ENCODE data around the gene AGL.
"Not testable (repeated sequence)": the region's sequence is repeated elsewhere in the genome, so short reads cannot be mapped to it uniquely, and the experiment has no call there.

The AGL gene

DNA sequence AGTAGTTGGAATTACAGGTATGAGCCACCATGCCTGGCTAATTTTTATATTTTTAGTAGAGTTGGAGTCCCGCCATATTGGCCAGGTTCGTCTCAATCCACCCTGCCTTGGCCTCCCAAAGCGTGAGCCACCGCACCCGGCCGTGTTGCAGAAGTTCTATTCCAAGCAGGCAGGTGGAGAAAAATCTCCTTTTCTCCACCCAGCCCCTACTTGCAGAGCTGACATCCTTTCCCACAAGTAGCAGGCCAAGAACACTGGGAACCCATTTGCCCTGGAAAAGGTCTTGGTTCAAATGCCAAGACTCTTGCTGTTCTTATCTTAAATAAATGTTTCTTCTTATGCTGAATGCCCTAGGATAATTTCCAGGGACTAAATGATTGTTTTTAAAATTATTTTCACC is 17.5 kb downstream of the AGL start:
- no peaks in the 10 kb centered on the region for H3K9me3 Mint-ChIP-seq
- H3K27me3 Mint-ChIP-seq (ENCODE audit: low read depth), result no peaks in the 10 kb centered on the region
- no peak overlapping the region for H3K27ac Mint-ChIP-seq
- H3K4me1 Mint-ChIP-seq (ENCODE audit: low read depth), result no peaks in the 10 kb centered on the region
- H3K4me3 Mint-ChIP-seq, result no peak overlapping the region
- peaks cover 5% of the 10 kb centered on the region for H3K36me3 Mint-ChIP-seq (ENCODE audit: low read depth)

DNA sequence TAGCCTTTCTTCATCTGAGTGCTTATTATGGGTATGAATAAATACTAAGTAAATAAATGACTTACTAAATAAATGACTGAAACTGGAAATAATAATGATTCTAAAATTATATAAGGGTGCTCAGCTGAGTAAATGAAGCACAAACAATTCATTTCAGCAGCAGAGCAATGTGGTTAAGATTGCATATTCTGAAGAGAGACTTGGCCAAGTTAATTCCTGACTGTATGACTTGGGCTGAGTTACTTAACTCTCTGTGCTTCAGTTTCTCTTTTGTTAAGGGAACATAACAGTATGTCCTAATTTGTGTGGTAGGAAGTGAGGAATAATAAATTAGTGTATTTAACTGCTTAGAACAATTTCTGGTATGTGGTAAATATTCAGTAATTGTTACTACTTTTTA is 19.1 kb downstream of the AGL start:
- peaks cover 3% of the 10 kb centered on the region for H3K36me3 Mint-ChIP-seq (ENCODE audit: low read depth)
- H3K9me3 Mint-ChIP-seq, result no peaks in the 10 kb centered on the region
- H3K27ac Mint-ChIP-seq, result no peak overlapping the region
- H3K4me1 Mint-ChIP-seq (ENCODE audit: low read depth), result no peaks in the 10 kb centered on the region
- H3K4me3 Mint-ChIP-seq, result no peak overlapping the region
- H3K27me3 Mint-ChIP-seq (ENCODE audit: low read depth), result no peaks in the 10 kb centered on the region

DNA sequence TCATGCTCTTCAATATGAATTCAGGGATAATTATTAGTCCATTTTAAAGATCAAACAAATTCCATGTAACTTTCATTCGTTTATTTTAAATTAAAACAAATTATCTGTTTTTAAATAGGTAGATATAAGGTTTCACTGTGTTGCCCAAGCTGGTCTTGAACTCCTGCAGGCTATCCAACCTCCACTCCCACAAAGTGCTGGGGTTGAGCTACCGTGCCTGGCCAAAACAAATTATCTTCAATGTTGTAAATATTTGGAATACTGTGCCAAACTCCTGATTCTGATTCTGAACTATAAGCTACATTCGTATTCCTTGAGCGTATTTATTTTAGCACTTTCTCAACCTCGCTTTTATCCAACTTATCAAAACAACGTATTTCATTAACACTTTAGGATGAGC is 19.6 kb downstream of the AGL start:
- H3K4me3 Mint-ChIP-seq, result no peak overlapping the region
- H3K27ac Mint-ChIP-seq, result no peak overlapping the region
- H3K4me1 Mint-ChIP-seq (ENCODE audit: low read depth), result no peaks in the 10 kb centered on the region
- H3K36me3 Mint-ChIP-seq (ENCODE audit: low read depth), result peaks cover 1% of the 10 kb centered on the region
- H3K27me3 Mint-ChIP-seq (ENCODE audit: low read depth), result no peaks in the 10 kb centered on the region
- H3K9me3 Mint-ChIP-seq, result no peaks in the 10 kb centered on the region

DNA sequence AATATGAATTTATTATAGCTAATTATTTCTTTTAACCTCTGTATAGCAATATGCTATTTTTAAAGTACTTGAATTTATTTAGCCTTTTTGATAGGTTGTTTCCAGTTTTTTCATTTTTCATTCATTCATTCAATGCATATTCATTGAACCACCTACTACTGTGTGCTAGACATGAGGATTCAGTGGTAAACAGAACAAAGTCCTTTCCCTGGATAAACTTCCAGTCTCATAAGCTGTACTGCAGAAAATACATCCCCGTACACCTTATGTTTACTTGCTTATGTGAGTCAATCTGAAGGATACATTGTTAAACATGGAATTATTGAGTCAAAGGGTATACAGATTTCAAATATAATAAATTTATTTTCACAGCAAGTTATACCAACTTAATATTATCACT is 21.9 kb downstream of the AGL start:
- Mint-ChIP-seq H3K27me3 (ENCODE audit: low read depth) (no peaks in the 10 kb centered on the region), H3K9me3 (no peaks in the 10 kb centered on the region), H3K36me3 (ENCODE audit: low read depth) (peaks cover 9% of the 10 kb centered on the region), H3K4me3 (no peak overlapping the region), H3K4me1 (ENCODE audit: low read depth) (no peaks in the 10 kb centered on the region), H3K27ac (no peak overlapping the region)

DNA sequence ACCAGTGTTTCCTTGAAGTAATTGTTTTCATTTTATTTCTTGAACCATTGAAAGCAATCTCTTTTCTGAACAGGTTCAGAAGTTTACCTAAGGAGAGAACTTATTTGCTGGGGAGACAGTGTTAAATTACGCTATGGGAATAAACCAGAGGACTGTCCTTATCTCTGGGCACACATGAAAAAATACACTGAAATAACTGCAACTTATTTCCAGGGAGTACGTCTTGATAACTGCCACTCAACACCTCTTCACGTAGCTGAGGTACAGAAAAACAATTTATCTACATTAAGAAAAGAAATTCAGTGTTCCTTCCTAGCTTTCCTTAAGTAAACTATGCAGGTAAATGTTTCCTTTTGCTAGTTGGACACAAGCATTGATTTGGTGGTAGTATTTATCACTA is 27.4 kb downstream of the AGL start:
- Mint-ChIP-seq H3K4me1 (ENCODE audit: low read depth) (no peaks in the 10 kb centered on the region), H3K9me3 (no peaks in the 10 kb centered on the region), H3K27me3 (ENCODE audit: low read depth) (no peaks in the 10 kb centered on the region), H3K27ac (no peak overlapping the region), H3K36me3 (ENCODE audit: low read depth) (peaks cover 13% of the 10 kb centered on the region), H3K4me3 (no peak overlapping the region)

DNA sequence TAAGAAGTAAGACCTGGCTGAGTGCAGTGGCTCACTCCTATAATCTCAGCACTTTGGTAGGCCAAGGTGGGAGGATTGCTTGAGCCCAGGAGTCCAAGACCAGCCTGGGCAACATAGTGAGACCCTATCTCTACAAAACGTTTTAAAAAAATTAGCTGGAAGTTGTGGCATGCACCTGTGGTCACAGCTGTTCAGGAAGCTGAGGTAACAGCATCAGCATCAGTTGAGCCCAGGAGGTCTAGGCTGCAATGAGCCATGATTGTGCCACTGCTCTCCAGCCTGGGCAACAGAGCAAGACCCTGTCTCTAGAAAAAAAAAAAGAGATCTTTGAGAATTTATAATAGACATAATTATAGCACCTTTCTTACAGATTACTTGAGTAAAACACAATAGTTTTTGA is 36.0 kb downstream of the AGL start:
- Mint-ChIP-seq H3K4me1 (ENCODE audit: low read depth) (peaks cover 3% of the 10 kb centered on the region), H3K4me3 (no peak overlapping the region), H3K27me3 (ENCODE audit: low read depth) (no peaks in the 10 kb centered on the region), H3K36me3 (ENCODE audit: low read depth) (peaks cover 11% of the 10 kb centered on the region), H3K9me3 (no peaks in the 10 kb centered on the region), H3K27ac (no peak overlapping the region)

DNA sequence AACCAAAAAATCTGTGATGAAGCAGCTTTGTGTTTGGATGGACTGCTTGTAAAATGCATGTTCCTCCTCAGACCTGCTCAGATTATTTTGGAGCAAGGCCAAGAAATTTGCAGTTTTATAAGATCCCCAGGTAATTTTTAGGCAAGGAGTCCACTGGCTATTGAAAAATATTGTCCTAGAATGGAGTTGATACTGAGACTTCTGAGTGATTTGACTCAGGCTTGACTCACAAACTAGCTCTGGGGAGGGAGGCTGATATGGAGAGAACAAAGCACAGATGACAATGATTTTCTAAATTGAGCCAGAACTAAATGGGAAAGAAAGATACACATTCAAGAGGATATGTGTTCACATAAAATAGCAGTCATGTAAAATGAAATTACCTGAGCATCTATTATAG is 36.7 kb downstream of the AGL start:
- no peaks in the 10 kb centered on the region for H3K9me3 Mint-ChIP-seq
- peaks cover 11% of the 10 kb centered on the region for H3K36me3 Mint-ChIP-seq (ENCODE audit: low read depth)
- no peak overlapping the region for H3K27ac Mint-ChIP-seq

DNA sequence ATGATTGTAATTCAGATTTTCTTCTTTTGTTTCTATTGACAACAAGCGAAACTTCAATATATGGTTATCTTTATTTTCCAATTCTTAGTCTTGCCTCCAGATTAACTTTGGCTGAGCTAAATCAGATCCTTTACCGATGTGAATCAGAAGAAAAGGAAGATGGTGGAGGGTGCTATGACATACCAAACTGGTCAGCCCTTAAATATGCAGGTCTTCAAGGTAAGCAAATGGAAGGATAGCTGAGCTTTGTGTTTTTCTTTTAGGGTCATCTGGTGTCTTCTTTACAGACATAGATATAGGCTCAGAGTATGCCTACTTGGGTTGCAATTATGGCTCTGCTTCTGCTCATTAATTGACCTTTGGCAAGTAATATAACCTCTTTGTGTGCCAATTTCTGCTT is 37.7 kb downstream of the AGL start:
- peaks cover 3% of the 10 kb centered on the region for H3K4me1 Mint-ChIP-seq (ENCODE audit: low read depth)
- H3K27ac Mint-ChIP-seq, result no peak overlapping the region
- H3K9me3 Mint-ChIP-seq, result no peaks in the 10 kb centered on the region
- no peaks in the 10 kb centered on the region for H3K27me3 Mint-ChIP-seq (ENCODE audit: low read depth)
- H3K4me3 Mint-ChIP-seq, result no peak overlapping the region
- H3K36me3 Mint-ChIP-seq (ENCODE audit: low read depth), result peaks cover 13% of the 10 kb centered on the region

More for the DNA sequence above, 36.7 kb downstream of the AGL start:
- Mint-ChIP-seq H3K4me1 (ENCODE audit: low read depth) (peaks cover 3% of the 10 kb centered on the region), H3K27me3 (ENCODE audit: low read depth) (no peaks in the 10 kb centered on the region), H3K4me3 (no peak overlapping the region)

DNA sequence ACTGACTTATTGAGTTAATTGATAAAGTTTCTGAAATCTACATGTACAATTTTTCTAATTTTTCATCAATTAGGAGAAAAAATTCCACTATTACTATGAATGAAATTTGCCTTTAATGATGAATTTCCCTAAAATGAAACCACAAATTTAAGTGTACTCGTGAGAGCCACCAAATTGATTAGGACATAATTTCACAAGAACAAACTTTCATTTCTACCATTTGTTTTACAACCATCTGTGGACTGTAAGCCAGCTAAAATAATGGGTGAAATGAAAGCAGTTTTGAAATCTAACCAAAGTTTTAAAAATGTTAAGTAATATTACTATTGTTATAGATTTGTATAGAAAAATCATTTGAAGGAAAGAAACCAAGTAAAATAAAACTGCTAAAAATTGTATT is 41.8 kb downstream of the AGL start:
- Mint-ChIP-seq H3K4me1 (ENCODE audit: low read depth) (no peaks in the 10 kb centered on the region), H3K36me3 (ENCODE audit: low read depth) (peaks cover 12% of the 10 kb centered on the region)

DNA sequence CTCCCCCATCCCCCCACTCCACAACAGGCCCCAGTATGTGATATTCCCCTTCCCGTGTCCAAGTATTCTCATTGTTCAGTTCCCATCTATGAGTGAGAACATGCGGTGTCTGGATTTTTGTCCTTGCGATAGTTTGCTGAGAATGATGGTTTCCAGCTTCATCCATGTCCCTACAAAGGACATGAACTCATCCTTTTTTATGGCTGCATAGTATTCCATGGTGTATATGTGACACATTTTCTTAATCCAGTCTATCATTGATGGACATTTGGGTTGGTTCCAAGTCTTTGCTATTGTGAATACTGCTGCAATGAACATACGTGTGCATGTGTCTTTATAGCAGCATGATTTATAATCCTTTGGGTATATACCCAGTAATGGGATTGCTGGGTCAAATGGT is 53.1 kb downstream of the AGL start:
- not testable (repeated sequence) for H3K4me3 Mint-ChIP-seq

More for the DNA sequence above, 41.8 kb downstream of the AGL start:
- Mint-ChIP-seq H3K27ac (no peak overlapping the region), H3K4me3 (no peak overlapping the region), H3K27me3 (ENCODE audit: low read depth) (no peaks in the 10 kb centered on the region), H3K9me3 (no peaks in the 10 kb centered on the region)

DNA sequence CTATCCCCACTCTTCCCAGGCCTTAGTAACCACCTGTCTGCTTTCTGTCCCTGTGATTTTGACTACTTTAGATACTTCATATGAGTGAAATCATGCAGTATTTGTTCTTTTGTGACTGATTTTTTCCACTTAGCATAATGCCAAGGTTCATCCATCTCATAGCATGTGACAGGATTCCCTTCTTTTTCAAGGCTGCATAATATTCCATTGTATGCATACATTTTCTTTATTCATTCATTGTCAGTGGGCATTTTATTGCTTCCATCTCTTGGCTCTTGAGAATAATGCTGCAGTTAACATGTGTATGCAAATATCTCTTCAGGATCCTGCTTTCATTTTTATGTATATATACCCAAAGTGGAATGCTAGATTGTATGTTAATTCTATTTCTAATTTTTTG is 56.4 kb downstream of the AGL start:
- no peaks in the 10 kb centered on the region for H3K4me1 Mint-ChIP-seq (ENCODE audit: low read depth)
- H3K27ac Mint-ChIP-seq, result no peak overlapping the region
- H3K4me3 Mint-ChIP-seq, result no peak overlapping the region
- H3K27me3 Mint-ChIP-seq (ENCODE audit: low read depth), result no peaks in the 10 kb centered on the region
- peaks cover 12% of the 10 kb centered on the region for H3K9me3 Mint-ChIP-seq
- peaks cover 21% of the 10 kb centered on the region for H3K36me3 Mint-ChIP-seq (ENCODE audit: low read depth)

More for the DNA sequence above, 53.1 kb downstream of the AGL start:
- H3K27me3 Mint-ChIP-seq (ENCODE audit: low read depth); H3K27ac Mint-ChIP-seq; H3K4me1 Mint-ChIP-seq (ENCODE audit: low read depth): not testable (repeated sequence)
- peaks cover 12% of the 10 kb centered on the region for H3K9me3 Mint-ChIP-seq
- peaks cover 23% of the 10 kb centered on the region for H3K36me3 Mint-ChIP-seq (ENCODE audit: low read depth)

DNA sequence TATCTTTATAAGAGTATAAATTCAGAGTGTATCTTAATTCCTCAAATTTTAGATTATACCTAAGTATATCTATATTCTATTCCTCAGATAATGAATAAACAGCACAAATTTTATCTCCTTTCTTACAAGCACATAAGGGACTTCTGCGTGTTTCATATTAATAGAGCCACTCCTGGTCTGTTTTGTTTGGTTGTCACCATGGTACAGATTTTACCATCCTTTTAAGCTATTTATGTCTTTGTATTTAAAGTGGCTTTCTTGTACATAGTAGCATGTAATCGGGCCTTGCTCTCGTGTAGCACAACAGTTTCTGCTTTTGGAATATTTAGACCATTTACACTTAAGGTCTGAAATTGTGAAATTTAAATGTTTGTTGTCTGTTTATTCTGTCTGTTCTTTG is 67.1 kb downstream of the AGL start:
- no peak overlapping the region for H3K27ac Mint-ChIP-seq
- peaks cover 9% of the 10 kb centered on the region for H3K36me3 Mint-ChIP-seq (ENCODE audit: low read depth)
- H3K27me3 Mint-ChIP-seq (ENCODE audit: low read depth), result no peaks in the 10 kb centered on the region
- peaks cover 3% of the 10 kb centered on the region for H3K4me1 Mint-ChIP-seq (ENCODE audit: low read depth)
- H3K4me3 Mint-ChIP-seq, result no peak overlapping the region
- no peaks in the 10 kb centered on the region for H3K9me3 Mint-ChIP-seq

DNA sequence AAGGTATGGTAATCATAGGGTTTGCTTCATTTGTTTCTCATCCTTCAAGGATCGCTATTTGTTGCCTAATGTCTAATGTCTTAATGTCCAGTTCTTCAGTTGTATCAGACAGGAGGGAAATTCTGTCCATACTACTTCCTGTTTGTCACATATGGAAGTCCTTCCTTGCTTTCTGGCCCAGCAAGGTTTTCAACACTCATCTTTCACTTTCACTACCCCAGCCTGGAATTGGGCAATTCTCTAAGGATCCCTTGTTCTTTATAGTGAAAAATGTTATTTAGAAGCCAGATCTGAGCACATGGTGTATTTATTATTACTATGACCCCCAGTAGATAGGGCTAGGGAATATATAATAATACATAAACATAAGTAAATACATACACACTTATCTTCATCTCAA is 69.1 kb downstream of the AGL start:
- Mint-ChIP-seq H3K4me1 (ENCODE audit: low read depth) (peaks cover 3% of the 10 kb centered on the region), H3K36me3 (ENCODE audit: low read depth) (peaks cover 9% of the 10 kb centered on the region), H3K27me3 (ENCODE audit: low read depth) (no peaks in the 10 kb centered on the region), H3K27ac (no peak overlapping the region), H3K4me3 (no peak overlapping the region), H3K9me3 (no peaks in the 10 kb centered on the region)

DNA sequence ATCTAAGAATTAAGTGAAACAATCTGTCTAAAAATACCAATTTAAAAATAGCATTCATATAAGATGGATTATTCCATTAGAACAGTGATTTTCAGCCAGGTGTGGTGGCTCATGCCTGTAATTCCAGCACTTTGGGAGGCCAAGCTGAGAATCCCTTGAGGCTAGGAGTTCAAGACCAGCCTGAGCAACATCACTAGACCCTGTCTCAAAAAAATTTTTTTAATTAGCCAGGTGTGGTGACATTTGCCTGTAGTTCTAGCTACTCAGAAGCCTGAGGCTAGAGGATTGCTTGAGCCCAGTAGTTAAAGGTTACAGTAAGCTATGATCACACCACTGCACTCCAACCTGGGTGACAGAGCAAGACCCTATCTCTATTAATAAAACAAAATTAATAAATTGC is 84.6 kb downstream of the AGL start:
- H3K4me1 Mint-ChIP-seq (ENCODE audit: low read depth), result no peaks in the 10 kb centered on the region
- peaks cover 10% of the 10 kb centered on the region for H3K27me3 Mint-ChIP-seq (ENCODE audit: low read depth)
- no peaks in the 10 kb centered on the region for H3K9me3 Mint-ChIP-seq
- no peaks in the 10 kb centered on the region for H3K36me3 Mint-ChIP-seq (ENCODE audit: low read depth)
- no peak overlapping the region for H3K4me3 Mint-ChIP-seq
- no peak overlapping the region for H3K27ac Mint-ChIP-seq

DNA sequence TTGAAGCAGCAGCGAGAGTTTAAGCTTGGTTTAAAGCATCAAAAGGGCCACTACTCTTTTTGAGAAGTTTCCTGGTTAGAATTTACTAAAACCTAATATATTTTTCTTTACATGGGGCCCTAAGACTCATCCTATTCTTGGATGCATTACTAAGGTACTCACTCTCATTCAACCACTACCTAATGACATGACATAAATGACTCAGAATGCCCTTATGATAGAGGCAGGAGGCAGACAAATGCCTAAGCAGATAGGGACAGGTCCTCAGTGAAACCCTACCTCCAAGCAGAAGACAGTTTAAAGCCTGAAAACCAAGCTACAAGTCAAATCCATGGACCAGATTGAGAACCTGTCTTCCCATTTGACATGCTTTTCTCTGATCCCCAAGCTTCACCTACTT is 85.4 kb downstream of the AGL start:
- Mint-ChIP-seq H3K4me1 (ENCODE audit: low read depth) (no peaks in the 10 kb centered on the region), H3K4me3 (no peak overlapping the region), H3K9me3 (no peaks in the 10 kb centered on the region), H3K36me3 (ENCODE audit: low read depth) (no peaks in the 10 kb centered on the region), H3K27ac (no peak overlapping the region), H3K27me3 (ENCODE audit: low read depth) (peaks cover 8% of the 10 kb centered on the region)

DNA sequence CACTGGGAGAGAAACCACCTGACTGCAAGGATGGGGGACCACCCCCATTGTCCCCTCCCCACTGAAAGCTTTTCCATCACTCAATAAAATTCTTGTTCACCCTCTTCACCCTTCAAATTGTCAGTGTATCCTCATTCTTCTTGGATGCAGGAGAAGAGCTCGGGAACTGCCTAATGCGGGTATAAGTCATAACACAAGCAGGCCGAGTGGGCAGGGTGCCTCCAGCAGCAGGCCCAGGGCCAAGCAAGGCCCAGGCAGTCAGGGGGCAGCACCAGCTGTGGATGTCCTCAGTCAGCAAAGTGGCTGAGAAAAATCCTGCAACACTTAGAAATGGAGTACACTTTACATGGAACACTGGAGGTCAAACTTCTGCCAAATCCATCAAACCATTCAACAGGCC is 85.9 kb downstream of the AGL start:
- H3K27me3 Mint-ChIP-seq (ENCODE audit: low read depth), result peaks cover 8% of the 10 kb centered on the region
- H3K4me3 Mint-ChIP-seq, result no peak overlapping the region
- no peaks in the 10 kb centered on the region for H3K9me3 Mint-ChIP-seq
- no peaks in the 10 kb centered on the region for H3K4me1 Mint-ChIP-seq (ENCODE audit: low read depth)
- no peak overlapping the region for H3K27ac Mint-ChIP-seq
- H3K36me3 Mint-ChIP-seq (ENCODE audit: low read depth), result no peaks in the 10 kb centered on the region

Measured in T-helper 1 cell treated with Interleukin-12 subunit alpha and Interleukin-12 subunit beta and Interleukin-4 antibody, amounts not matched to agents 30 μg/mL and 1 μg/mL, for 36 hours (primary cell).